ENCODE data around the gene ABCF1.

ABCF1 gene

GRCh38 chr6:30626484-30627366 is 55.5 kb downstream of the ABCF1 start, which contains the start of gene ATAT1:
TSS of gene ATAT1 (plus strand) at chr6:30626874.
- peak; percentile 88 for DNase-seq (ENCODE audit: low spot score)

- no peak for DNase-seq (ENCODE audit: low spot score)
Observed at GRCh38 chr6:30635834-30636233, 64.6 kb downstream of the ABCF1 start.

DNA sequence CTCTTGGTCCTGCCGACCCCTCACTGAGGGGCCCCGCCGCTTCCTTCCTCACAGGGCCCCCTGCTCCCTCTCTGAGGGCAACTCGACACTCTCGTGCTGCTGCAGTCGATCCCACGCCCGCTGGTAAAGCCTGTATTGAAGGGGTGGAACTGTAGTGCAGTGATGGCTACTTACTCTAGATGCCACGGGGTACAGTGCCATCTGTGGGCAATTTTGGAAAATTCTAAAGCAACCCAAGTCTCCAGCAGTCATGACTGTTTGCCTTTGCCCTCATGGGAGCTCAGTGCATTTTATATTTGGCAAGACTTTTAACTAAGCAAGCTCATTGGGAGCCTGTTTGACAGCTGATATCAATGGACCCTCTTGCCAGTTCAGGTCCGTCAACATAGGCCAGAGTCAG is 69.2 kb downstream of the ABCF1 start:
- no peak for DNase-seq (ENCODE audit: low spot score)

- no peak for DNase-seq (ENCODE audit: low spot score)
Observed at GRCh38 chr6:30641048-30641447, 69.8 kb downstream of the ABCF1 start.
